HG03039 (cell line): ENCODE results near the gene RIMBP2.

Experiments used
- ATAC-seq: cut with Tn5 transposase; IDR thresholded peaks from one replicate; pipeline ENCODE4 v1.9.1; 2021; ENCODE audit warnings: mild to moderate bottlenecking, moderate library complexity; ENCODE audit not compliant: unreplicated experiment

RIMBP2 gene

DNA sequence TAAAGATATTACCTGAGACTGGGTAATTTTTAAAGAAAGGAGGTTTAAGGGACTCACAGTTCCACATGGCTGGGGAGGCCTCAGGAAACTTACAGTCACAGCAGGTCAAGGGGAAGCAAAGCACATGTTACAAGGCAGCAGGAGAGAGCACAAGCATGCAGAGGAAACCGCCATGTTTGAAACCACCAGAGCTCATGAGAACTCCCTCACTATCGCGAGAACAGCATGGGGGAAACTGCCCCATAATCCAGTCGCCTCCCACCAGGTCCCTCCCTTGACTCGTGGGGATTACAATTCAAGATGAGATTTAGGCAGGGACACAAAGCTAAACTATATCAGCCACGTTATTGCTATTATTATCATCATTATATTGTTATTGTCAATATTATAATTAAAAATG is 138.7 kb downstream of the RIMBP2 start:
- no peak for ATAC-seq

DNA sequence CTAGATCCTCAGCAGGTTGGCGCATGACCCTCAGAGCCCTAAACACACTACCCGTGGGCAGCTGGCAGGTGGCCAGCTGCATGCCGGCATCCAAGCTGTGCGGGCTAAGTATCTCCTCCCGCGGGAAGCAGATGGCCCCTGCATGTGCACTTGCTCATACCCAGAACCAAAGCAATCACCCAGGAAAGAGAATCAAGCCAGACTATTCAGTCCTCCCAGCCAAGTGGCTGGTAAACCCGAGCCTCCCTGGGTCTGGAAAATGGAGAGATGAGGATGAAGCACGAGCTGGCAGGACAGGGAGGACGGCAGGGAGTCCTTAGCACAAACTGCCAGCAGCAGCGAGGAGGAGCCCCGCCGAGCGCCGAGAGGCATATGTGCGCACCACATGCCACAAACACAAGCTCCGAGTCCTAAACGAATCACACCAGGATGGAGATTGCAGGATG is 139.7 kb downstream of the RIMBP2 start:
- no peak for ATAC-seq

GRCh38 chr12:130574402-130574801 is 141.7 kb downstream of the RIMBP2 start:
- no peak for ATAC-seq

DNA sequence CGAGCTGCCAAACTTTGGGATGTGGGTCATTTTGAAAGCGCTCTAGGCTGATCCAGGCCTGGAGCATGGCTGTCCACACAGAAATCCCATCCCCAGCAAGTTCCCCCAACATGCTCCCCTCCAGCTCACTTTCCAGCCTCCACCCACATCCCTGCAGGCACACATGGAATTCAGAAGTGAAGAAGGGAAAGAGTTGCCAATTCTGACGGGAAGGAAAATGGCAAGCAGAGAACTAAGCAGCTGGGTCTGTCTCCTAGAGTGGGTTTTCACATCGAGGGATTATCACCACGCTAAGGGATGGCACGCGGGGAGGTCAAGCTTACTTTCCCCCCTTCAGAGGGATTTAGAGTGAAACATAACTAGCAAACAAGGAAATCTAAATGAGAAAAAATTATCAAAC is 142.3 kb downstream of the RIMBP2 start:
- no peak for ATAC-seq

GRCh38 chr12:130573235-130573634 is 142.9 kb downstream of the RIMBP2 start:
- no peak for ATAC-seq

GRCh38 chr12:130572553-130572952 is 143.5 kb downstream of the RIMBP2 start:
- ATAC-seq = no peak

DNA sequence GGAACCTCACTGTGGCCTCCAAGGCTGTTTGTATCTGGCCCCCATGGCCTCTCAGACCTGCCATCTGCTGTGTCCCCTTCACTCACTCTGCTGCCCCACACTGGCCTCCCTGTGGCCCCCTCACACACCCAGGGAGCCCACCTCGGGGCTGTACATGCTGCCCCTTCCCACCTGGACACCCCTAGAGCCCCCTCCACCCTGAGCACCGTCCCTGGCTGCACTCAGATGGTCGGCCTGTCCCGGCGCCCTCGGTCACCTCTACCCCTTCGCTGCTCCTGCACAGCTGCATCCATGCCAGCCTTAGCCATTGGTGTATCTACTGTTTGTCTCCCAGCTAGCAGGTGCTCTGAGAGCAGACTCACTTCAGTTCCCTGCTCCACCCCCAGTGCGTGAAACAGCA is 144.4 kb downstream of the RIMBP2 start:
- no peak for ATAC-seq

- ATAC-seq = no peak
Measured at GRCh38 chr12:130571089-130571488, 145.0 kb downstream of the RIMBP2 start.

DNA sequence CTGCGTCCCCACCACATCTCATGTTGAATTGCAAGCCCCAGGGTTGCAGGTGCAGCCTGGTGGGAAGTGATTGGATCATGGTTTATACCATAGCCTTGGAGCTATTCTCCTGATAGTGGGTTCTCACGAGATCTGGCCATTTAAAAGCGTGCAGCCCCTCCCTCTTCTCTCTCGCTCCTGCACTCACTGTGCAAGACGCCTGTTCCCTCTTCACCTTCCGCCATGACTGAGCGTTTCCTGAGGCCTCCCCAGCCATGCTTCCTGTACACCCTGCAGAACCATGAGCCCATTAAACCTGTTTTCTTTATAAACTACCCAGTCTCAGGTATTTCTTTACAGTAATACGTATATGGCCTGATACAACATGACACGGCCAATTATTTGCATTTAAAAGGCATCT is 146.6 kb downstream of the RIMBP2 start:
- no peak for ATAC-seq

DNA sequence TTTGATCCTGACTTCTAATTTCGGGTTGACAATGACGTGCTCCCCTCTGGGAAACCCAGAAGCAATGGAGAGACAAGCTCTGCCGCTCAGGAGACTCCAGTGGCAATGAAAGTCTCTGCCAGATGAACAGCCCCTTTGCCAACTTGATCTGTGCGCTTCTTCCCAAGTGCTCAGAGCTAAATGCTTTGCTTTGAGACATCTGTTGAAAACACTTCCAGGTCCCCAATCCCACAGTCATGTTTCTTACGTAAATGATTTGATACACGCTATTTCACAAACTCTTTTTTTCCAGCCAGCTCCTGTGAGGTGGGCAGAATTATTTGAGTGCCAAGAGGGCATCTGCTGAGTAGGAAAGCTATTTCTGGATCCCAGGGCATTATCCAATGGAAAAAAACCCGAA is 147.6 kb downstream of the RIMBP2 start:
- ATAC-seq = no peak

DNA sequence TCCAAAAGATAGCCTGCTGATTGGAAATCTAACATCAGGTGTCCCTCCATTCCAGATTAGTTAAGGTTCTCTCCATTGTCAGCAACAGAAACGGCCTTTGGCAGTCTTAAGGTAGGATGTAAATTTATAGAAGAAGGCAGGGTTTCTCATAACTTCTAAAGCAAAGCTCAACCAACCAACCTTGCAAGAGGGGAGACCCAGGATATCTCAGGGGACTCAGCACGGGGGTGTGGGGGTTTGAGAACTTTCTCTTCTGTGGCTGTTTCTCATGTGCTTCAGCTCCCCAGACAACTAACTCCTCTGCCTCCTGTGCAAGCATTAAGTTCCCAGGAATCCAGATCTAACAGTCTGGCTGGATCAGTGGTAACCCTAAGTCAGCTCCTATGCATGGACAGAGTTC is 148.1 kb downstream of the RIMBP2 start:
- ATAC-seq = no peak

- ATAC-seq = no peak
Measured at GRCh38 chr12:130566446-130567155, 149.5 kb downstream of the RIMBP2 start.

DNA sequence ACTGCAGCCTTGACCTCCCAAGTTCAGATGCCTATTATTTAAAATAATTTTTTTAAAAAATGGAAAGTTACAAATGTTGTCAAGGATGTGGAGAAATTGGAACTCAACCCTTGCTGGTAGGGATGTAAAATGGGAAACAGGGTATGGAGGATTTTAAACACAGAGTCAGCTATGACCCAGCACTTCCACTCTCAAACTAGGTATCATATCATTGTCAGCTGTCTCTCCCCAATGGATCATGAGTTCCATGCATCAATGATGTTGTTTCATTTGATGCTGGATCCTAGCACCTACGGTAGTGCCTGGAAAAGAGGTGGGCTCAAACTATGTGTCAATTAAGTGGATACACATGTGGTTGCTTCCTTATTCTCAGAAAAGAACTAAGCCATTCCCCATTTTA is 150.9 kb downstream of the RIMBP2 start:
- no peak for ATAC-seq

DNA sequence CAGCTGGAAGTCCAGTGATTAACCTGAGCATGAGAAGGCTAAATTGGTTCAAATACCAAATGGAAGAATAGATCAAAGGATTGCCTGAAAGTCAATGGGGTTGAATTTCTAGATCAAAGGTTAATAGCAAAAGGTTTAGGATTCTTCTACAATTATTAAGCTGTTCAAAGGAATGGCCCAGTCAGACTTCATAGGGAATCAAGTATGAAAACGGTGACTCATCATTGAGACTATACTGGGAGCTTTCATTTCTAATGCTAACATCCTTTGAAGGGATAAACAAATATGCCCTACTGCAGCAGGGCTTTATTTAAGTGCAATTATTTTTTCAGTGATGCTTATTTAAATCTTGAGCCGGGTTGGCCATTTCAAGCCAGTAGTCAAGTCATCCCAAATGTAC is 152.8 kb downstream of the RIMBP2 start:
- ATAC-seq = no peak

DNA sequence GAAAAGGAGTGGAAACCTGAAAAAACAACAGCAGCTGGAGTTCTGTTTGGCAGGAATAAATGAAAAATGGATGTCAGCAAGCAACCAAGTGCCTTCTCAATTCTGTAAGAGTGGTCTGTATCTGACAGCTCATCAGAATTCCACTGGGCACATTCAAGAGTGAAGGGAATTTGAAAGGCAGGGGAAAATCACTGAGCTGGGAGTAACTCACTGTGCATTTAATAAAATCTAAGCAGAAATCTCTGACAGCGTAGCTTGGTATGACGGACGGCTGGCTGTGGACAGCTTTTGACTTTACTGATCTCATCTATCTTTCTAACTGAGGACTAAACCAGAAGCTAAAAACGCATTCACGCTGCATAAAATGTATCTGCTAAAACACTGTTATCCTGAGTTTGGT is 153.4 kb downstream of the RIMBP2 start:
- ATAC-seq = no peak

- no peak for ATAC-seq
Measured at GRCh38 chr12:130560321-130560720, 155.8 kb downstream of the RIMBP2 start.

- ATAC-seq = no peak
Measured at GRCh38 chr12:130559806-130560205, 156.3 kb downstream of the RIMBP2 start.

GRCh38 chr12:130557886-130558765 is 158.0 kb downstream of the RIMBP2 start:
- ATAC-seq = no peak

DNA sequence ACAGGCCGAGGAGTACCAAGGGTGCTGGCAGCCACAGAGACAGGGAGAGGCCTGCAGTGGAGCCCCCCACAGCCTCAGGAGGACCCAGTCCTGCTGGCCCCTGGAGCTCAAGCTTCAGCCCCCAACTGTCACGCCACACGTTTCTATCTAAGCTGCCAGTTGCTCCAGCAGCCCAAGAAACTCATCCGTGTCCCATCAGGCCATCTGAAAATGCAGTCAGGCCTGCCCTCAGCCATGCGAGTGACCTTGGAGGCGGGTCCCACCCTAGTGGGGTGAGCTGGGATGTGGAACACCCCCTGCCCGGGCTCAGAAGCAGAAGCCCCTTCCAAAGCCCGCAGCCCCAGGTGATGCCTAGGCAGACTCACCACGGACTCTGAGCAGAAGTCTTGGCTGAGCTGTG is 158.9 kb downstream of the RIMBP2 start:
- ATAC-seq = no peak

DNA sequence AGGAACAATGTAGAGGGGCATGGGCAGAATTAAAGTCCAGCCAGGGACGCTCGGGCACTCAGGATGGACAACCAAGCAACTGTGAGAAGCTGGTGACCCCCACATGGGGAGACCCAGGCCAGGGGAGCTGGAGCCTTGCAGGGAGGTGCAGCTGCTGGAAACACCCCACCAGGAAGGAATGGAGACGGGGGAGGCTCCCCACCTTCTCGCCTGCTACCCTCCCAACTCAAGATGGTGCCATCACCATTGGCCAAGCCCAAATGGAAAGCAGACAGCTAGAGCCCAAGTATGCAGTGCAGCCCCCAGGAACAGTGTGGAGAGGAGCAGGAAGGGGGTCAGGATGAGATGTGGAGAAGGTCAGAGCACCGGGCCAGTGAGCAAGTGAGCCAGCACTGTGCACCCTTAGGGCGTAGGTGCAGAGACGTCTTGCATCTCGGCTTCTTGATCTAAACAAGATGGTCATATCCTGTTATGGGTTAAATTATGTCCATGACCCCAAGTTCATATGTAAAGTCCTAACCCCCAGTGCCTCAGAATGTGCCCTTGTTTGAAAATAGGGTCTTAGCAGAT is 159.5 kb downstream of the RIMBP2 start:
- no peak for ATAC-seq

- ATAC-seq = no peak
Measured at GRCh38 chr12:130555628-130556485, 160.2 kb downstream of the RIMBP2 start.
